NCI-H1092 (cell line): ENCODE data around the gene RNF14.
"Not testable (repeated sequence)": the region's sequence is repeated elsewhere in the genome, so short reads cannot be mapped to it uniquely, and the experiment has no call there.

ENCODE experiments used
- DNase-seq: peaks from one replicate; lab custom pipeline; 2025; lab: John Stamatoyannopoulos, UW

RNF14 gene

GRCh38 chr5:142015781-142016533 is 47.1 kb downstream of the RNF14 start:
- no peak for DNase-seq

DNA sequence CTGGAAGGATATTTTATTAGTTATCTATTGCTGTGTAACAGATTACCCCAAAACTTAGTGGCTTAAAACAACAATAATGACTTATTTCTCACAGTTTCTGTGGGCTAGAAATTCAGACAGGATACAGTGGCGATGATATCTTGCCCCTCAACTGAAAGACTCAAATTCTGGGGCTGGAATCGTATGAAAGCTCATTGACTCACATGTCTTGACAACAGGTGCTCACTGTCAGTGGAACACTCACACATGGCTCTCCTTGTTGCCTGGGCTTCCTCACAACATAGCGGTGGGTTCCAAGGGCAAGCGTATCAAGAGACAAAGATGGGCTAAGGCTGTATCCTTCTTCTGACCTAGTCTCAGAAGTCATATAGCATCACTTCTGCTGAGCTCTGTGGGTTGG is 47.7 kb downstream of the RNF14 start:
- no peak for DNase-seq

- no peak for DNase-seq
These were observed 49.0 kb downstream of the RNF14 start for GRCh38 chr5:142017832-142018427.

DNA sequence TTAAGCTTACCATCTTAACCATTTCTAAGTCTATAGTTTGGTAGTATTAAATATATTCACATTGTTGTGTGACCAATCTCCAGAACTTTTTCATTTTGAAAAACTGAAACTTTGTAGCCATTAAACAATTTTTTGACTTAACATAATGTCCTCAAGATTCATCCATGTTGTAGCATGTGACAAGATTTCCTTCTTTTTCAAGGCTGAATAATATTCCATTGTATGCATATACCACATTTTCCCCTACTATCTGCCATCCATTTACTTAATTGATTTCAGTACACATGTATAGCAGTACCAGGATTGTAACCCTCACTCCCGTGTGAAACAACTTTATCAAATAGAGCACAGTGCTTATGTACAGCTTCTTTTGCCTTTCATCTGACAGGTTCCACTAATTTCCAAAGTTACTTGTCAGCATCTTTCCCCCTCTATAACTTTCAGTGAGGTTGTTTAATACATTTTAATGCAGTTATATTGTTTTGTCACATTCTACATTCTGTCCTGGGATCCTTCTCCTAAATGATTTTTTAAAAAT is 51.3 kb downstream of the RNF14 start:
- DNase-seq, result no peak

GRCh38 chr5:142023836-142024235 is 54.9 kb downstream of the RNF14 start:
- DNase-seq, result no peak

- DNase-seq, result peak; percentile 68
These were observed 55.9 kb downstream of the RNF14 start for GRCh38 chr5:142024771-142025304.

GRCh38 chr5:142025637-142026036 is 56.7 kb downstream of the RNF14 start:
- DNase-seq, result no peak

DNA sequence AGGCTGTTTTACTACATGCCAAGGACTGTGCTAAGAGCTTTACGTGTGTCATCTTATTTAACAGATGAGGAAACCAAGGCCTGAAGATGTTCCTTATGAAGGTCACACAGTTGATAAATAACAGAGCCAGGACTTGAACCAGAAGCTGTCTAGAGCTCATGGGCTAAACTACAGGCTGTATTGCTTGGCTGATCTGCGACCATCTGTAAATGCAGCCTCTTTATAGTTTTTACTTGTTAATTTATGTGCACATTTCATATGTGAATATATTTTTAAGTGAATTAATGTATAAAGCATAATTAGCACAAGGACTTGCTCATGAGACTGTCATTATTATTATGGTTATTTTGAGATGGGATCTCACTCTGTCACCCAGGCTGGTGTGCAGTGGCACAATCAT is 63.2 kb downstream of the RNF14 start:
- DNase-seq, result no peak

DNA sequence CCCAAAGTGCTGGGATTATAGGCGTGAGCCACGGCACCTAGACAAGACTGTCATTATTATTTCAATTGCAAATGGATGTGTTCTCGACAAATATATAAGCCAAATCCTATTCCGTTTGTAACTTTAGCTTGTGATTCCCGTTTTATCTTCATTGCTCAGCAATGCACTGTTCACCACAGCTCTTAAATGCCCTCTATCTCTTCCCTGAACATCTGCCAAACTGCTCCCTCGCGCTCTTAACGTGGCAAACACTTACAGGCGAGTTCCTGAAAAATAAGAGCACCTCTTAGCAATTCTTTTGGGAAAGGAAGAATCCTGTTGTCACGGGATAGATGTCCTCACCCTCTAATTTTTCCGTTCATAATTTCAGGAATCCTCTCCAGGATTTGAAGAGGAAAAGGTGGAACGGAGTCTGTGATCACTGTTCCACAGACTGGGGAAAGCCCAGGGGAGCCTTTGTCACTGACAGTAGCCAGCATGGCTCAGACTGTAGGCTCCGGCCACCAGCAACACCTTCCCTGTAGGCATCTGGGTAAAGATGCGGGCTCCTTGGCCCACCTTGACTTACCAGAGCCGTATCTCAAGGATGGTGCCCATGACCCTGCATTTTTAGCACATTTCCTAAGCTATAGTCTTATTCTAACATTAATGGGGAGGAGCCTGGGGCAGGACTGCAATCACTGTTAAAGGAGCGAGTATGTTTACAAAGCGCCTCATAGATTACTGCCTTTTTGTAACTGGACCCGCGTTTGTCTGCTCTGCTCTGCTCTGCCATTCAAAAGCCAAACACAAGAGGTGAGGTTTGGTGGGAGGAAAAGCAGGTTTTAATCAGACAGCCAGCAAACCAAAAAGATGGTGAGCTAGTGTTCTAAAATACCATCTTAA is 64.1 kb downstream of the RNF14 start:
- DNase-seq, result peak; percentile 36

GRCh38 chr5:142033632-142034567 is 65.0 kb downstream of the RNF14 start:
- not testable (repeated sequence) for DNase-seq

DNA sequence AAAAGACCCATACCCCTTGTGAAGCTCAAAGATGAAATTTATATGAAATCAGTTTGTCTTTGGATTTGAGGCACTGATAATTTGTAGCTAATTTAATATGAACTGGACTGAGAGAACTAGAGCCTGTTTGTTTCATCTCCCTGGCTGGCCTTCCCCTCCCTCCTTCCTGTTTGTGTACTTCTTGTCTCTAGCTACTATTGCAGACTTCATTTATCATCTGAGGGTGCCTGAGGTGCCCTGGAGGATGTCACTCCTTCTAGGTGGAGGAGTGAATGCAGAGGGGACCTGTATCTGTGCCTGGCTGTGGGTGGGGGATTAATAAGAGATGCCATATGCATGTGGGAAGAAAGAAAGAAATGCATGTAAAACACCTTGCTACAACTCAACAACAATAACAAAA is 66.1 kb downstream of the RNF14 start:
- DNase-seq, result no peak

DNA sequence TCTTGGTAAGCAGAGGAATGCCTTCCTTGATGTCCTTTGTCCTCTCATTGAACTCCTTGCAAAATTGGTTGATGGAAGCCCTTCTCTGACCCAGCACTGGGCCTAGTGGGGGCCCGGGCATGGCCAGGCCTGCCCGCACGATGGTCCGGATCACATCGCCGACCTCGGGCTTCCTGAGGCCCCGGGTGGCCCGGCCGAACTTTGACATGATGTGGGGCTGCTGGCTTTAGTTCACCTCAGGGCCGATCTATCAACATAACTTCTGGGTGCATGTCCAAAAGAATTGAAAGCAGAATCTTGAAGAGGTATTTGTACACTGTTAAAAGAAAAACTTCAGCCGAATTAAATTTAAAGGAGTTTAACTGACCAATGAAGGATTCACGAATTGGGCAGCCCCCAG is 68.0 kb downstream of the RNF14 start:
- no peak for DNase-seq

GRCh38 chr5:142037599-142037998 is 68.7 kb downstream of the RNF14 start:
- DNase-seq, result not testable (repeated sequence)

- no peak for DNase-seq
These were observed 69.8 kb downstream of the RNF14 start for GRCh38 chr5:142038735-142039134.
